ENCODE data around the gene QSOX2. TPM values are rescaled to one million over a fixed set of nuclear protein-coding genes. Genes with fewer than 3 reads are reported as not detected.

QSOX2 gene
- total and polyA plus RNA-seq, 4 donors: 0.79 to 12.7 (median 4.3) TPM

DNA sequence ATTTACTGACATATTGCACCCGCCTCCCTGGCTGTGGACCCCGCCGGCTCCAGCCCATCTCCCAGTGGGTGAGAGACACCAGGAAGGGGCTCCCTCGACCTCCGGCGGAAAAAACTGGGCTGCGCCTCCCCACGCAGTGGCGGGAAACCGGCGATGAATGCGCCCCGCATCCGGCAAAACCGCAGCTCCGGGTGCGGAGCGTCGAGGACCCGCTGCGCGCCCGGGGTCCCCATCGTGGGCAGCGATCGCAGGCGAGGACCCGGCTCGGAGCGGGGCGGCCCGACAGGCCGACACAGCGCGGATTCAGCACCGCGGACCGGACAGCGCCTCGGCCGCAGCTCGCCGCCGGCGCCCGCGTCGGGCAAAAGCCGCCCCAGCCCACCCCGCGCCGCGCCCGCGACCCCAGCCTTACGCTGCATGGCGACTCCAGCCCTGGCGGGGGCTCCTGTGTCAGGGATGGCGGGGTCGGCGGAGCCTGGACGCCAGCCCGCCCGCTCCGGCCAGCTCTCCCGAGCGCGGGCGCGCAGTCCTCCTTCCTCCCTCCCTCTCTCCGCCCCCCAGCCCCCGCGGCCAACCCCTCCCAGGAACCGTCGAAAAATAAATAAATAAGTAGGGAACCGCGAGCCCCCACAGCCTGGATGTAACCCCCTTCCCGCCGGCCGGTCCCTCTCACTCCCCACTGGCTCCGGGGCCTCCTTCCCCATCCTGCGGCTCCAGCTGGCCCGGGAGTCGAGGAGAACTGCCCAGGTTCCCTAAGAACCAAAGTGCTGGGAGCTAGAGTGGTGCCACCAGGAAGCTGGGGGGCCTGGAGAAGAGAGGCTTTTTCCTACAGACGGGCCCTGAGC lies 43.8 kb downstream of the QSOX2 start:
- Histone ChIP-seq H3K4me1 (ENCODE audit: control insufficient read depth in 4 of 4, insufficient read depth in 4 of 4, low read length in 3 of 4) (peaks cover 0 to 9% (median 2%) of the 10 kb centered on the region in 4 donors), H3K27me3 (ENCODE audit: control insufficient read depth in 4 of 4, insufficient read depth in 4 of 4, low read length in 3 of 4) (peaks cover 0 to 57% (median 12%) of the 10 kb centered on the region in 4 donors), H3K27ac (ENCODE audit: low read depth in 1 of 2, low read length in 2 of 2) (no peak overlapping the region), H3K4me3 (ENCODE audit: low read depth in 1 of 3, low read length in 3 of 3) (no peak overlapping the region), H3K9me3 (ENCODE audit: control insufficient read depth in 4 of 4, low read length in 3 of 4) (no peaks in the 10 kb centered on the region), H3K9ac (ENCODE audit: low read depth in 1 of 2, low read length in 2 of 2) (no peak overlapping the region), H3K36me3 (ENCODE audit: control insufficient read depth in 4 of 4, insufficient read depth in 3 of 4, low read depth in 1 of 4, low read length in 3 of 4) (no peaks in the 10 kb centered on the region)
- DNase-seq (ENCODE audit: low spot score): no peak
- WGBS: 16% methylated on average over 85 of the region's 85 CpGs
- TF ChIP-seq HNF4A (conservative IDR thresholded peaks at IDR 0.05): no peak
- TF ChIP-seq, protein P1, sequence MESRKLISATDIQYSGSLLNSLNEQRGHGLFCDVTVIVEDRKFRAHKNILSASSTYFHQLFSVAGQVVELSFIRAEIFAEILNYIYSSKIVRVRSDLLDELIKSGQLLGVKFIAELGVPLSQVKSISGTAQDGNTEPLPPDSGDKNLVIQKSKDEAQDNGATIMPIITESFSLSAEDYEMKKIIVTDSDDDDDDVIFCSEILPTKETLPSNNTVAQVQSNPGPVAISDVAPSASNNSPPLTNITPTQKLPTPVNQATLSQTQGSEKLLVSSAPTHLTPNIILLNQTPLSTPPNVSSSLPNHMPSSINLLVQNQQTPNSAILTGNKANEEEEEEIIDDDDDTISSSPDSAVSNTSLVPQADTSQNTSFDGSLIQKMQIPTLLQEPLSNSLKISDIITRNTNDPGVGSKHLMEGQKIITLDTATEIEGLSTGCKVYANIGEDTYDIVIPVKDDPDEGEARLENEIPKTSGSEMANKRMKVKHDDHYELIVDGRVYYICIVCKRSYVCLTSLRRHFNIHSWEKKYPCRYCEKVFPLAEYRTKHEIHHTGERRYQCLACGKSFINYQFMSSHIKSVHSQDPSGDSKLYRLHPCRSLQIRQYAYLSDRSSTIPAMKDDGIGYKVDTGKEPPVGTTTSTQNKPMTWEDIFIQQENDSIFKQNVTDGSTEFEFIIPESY (IDR thresholded peaks at IDR 0.05): no peak
- TF ChIP-seq GABPA (IDR thresholded peaks at IDR 0.05 in 1 of 2, conservative IDR thresholded peaks at IDR 0.05 in 1 of 2): no peak
- no peak for TF ChIP-seq FOXA1 (IDR thresholded peaks at IDR 0.05)
- TF ChIP-seq, protein P2, sequence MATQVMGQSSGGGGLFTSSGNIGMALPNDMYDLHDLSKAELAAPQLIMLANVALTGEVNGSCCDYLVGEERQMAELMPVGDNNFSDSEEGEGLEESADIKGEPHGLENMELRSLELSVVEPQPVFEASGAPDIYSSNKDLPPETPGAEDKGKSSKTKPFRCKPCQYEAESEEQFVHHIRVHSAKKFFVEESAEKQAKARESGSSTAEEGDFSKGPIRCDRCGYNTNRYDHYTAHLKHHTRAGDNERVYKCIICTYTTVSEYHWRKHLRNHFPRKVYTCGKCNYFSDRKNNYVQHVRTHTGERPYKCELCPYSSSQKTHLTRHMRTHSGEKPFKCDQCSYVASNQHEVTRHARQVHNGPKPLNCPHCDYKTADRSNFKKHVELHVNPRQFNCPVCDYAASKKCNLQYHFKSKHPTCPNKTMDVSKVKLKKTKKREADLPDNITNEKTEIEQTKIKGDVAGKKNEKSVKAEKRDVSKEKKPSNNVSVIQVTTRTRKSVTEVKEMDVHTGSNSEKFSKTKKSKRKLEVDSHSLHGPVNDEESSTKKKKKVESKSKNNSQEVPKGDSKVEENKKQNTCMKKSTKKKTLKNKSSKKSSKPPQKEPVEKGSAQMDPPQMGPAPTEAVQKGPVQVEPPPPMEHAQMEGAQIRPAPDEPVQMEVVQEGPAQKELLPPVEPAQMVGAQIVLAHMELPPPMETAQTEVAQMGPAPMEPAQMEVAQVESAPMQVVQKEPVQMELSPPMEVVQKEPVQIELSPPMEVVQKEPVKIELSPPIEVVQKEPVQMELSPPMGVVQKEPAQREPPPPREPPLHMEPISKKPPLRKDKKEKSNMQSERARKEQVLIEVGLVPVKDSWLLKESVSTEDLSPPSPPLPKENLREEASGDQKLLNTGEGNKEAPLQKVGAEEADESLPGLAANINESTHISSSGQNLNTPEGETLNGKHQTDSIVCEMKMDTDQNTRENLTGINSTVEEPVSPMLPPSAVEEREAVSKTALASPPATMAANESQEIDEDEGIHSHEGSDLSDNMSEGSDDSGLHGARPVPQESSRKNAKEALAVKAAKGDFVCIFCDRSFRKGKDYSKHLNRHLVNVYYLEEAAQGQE (IDR thresholded peaks at IDR 0.05): peak; percentile 93

DNA sequence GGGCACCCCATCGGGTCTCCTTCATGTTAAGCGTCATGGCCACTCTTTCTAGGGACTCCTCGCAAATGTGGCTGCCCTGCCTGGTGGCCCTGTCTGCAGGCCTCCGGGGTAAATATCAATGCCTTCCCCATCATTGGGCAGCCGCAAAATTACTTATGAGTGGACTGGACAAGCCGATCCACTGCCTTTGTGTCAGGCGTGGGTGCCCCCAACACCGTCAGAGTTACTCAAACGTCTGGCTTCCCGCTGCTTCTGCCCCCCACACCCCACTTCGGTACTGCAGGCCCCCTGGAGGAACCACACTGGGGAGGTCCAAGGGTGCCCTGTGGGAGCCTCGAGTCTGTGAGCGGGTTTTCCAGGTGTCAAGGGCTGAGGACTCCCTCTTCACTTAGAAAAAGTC lies 44.4 kb downstream of the QSOX2 start:
- no peak for DNase-seq (ENCODE audit: low spot score)
- Histone ChIP-seq H3K4me3 (ENCODE audit: low read depth in 1 of 3, low read length in 3 of 3) (no peak overlapping the region), H3K27ac (ENCODE audit: low read depth in 1 of 2, low read length in 2 of 2) (no peak overlapping the region), H3K9ac (ENCODE audit: low read depth in 1 of 2, low read length in 2 of 2) (no peak overlapping the region), H3K36me3 (ENCODE audit: control insufficient read depth in 4 of 4, insufficient read depth in 3 of 4, low read depth in 1 of 4, low read length in 3 of 4) (no peaks in the 10 kb centered on the region), H3K27me3 (ENCODE audit: control insufficient read depth in 4 of 4, insufficient read depth in 4 of 4, low read length in 3 of 4) (peaks cover 0 to 63% (median 12%) of the 10 kb centered on the region in 4 donors), H3K9me3 (ENCODE audit: control insufficient read depth in 4 of 4, low read length in 3 of 4) (no peaks in the 10 kb centered on the region), H3K4me1 (ENCODE audit: control insufficient read depth in 4 of 4, insufficient read depth in 4 of 4, low read length in 3 of 4) (peaks cover 0 to 9% (median 0%) of the 10 kb centered on the region in 4 donors)
- WGBS: 56% methylated on average over 13 of the region's 13 CpGs
- TF ChIP-seq, protein P3, sequence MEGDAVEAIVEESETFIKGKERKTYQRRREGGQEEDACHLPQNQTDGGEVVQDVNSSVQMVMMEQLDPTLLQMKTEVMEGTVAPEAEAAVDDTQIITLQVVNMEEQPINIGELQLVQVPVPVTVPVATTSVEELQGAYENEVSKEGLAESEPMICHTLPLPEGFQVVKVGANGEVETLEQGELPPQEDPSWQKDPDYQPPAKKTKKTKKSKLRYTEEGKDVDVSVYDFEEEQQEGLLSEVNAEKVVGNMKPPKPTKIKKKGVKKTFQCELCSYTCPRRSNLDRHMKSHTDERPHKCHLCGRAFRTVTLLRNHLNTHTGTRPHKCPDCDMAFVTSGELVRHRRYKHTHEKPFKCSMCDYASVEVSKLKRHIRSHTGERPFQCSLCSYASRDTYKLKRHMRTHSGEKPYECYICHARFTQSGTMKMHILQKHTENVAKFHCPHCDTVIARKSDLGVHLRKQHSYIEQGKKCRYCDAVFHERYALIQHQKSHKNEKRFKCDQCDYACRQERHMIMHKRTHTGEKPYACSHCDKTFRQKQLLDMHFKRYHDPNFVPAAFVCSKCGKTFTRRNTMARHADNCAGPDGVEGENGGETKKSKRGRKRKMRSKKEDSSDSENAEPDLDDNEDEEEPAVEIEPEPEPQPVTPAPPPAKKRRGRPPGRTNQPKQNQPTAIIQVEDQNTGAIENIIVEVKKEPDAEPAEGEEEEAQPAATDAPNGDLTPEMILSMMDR (IDR thresholded peaks at IDR 0.05; ENCODE audit: low read depth, low read length, missing input control): no peak
- TF ChIP-seq EGR1 (IDR thresholded peaks at IDR 0.05; ENCODE audit: low read depth in 2 of 2) (no peak), GABPA (IDR thresholded peaks at IDR 0.05 in 1 of 2, conservative IDR thresholded peaks at IDR 0.05 in 1 of 2) (no peak), NR2F2 (IDR thresholded peaks at IDR 0.05) (no peak), TAF1 (conservative IDR thresholded peaks at IDR 0.05) (no peak), RAD21 (IDR thresholded peaks at IDR 0.05) (no peak), HNF4G (IDR thresholded peaks at IDR 0.05) (no peak), FOXA2 (IDR thresholded peaks at IDR 0.05) (no peak), HNF4A (conservative IDR thresholded peaks at IDR 0.05) (no peak), SP1 (IDR thresholded peaks at IDR 0.05) (no peak), FOXA1 (IDR thresholded peaks at IDR 0.05) (no peak), JUND (IDR thresholded peaks at IDR 0.05) (no peak), RXRA (IDR thresholded peaks at IDR 0.05) (no peak), YY1 (IDR thresholded peaks at IDR 0.05) (no peak)
- TF ChIP-seq, protein P2 (IDR thresholded peaks at IDR 0.05): no peak
- TF ChIP-seq, protein P4, sequence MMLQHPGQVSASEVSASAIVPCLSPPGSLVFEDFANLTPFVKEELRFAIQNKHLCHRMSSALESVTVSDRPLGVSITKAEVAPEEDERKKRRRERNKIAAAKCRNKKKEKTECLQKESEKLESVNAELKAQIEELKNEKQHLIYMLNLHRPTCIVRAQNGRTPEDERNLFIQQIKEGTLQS (IDR thresholded peaks at IDR 0.05): no peak
- TF ChIP-seq, protein P5, sequence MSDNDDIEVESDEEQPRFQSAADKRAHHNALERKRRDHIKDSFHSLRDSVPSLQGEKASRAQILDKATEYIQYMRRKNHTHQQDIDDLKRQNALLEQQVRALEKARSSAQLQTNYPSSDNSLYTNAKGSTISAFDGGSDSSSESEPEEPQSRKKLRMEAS (IDR thresholded peaks at IDR 0.05): no peak

All from liver (tissue), 9 donors.